Activated CD4-positive, alpha-beta T cell treated with anti-CD3 and anti-CD28 coated beads for 36 hours (primary cell): ENCODE measurements around the gene SAMSN1. TPM values are rescaled to one million over a fixed set of nuclear protein-coding genes. Genes with fewer than 3 reads are reported as not detected.
A peak's percentile ranks its signal among the peaks of the same experiment; 100 is the strongest.

Source experiments
- ATAC-seq: fragments of 200-7000 bp; cut with Tn5 transposase; one replicate; pipeline ENCODE4 v1.10.0; 2021; ENCODE audit warnings: mild to moderate bottlenecking, moderate library complexity
- CTCF ChIA-PET: fragments of 350-600 bp; sonication (Branson Sonifier 250); formaldehyde crosslinking; loops from one replicate; lab custom pipeline; 2021; ENCODE audit warnings: antibody characterized with exemption; lab: Charles Lee
- POLR2A ChIA-PET: fragments of 350-600 bp; sonication (Branson Sonifier 250); formaldehyde crosslinking; loops from one replicate; lab custom pipeline; 2021; ENCODE audit warnings: antibody characterized with exemption, inconsistent platforms; lab: Charles Lee
- DNase-seq: peaks from one replicate; pipeline ENCODE4 v3.0.0-alpha.2; 2020
- H3K27ac Mint-ChIP-seq: one replicate; pipeline ENCODE4 v1.8.0; 2021; ENCODE audit warnings: mixed read lengths
- H3K27me3 Mint-ChIP-seq: one replicate; pipeline ENCODE4 v1.8.0; 2021; ENCODE audit warnings: mixed read lengths
- H3K36me3 Mint-ChIP-seq: one replicate; pipeline ENCODE4 v1.8.0; 2021; ENCODE audit warnings: low read depth, mixed read lengths
- H3K4me1 Mint-ChIP-seq: one replicate; pipeline ENCODE4 v1.8.0; 2021; ENCODE audit warnings: mixed read lengths
- H3K4me3 Mint-ChIP-seq: one replicate; pipeline ENCODE4 v1.8.0; 2021; ENCODE audit warnings: mild to moderate bottlenecking, moderate library complexity, mixed read lengths
- H3K9me3 Mint-ChIP-seq: one replicate; pipeline ENCODE4 v1.8.0; 2021; ENCODE audit warnings: low read depth, mixed read lengths
- intact Hi-C, 2 experiments: fragments of 100-400 bp; cut with DNase I in 1 of 2; cut with micrococcal nuclease in 1 of 2; formaldehyde crosslinking; loops; one replicate each; pipeline versions ENCODE4 v1.14.2 to v1.15.1; 2022 to 2024; cut with DNase I, micrococcal nuclease
- total RNA-seq, 2 experiments: library from RNA; stranded (reverse); gene quantifications; one replicate each; pipeline ENCODE4 v1.2.3, GENCODE V29; 2021

The SAMSN1 gene
- total RNA-seq, 2 experiments from 2014 or later, result 39.8 to 43.5 TPM

DNA sequence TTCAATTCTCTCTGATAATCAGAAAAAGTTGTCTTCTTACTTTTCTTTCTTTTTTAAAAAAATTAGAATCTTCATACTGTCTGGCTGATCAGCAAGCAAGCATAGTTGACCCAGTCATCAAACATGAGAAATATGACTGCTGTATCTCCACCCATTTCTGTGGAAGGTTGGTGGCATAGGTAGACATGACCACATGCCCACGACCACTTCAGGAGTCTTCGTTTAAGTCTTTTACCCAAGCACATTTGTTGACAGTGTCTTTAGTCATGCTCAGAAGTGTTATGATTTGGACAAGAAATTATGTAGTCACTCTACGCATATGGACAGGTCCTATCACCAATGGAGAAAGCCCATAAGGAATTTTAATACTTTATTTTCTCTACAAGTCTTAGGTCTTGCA is 88.4 kb downstream of the SAMSN1 start:
- Mint-ChIP-seq H3K27ac (no peak overlapping the region), H3K36me3 (no peaks in the 10 kb centered on the region), H3K27me3 (no peaks in the 10 kb centered on the region), H3K9me3 (no peaks in the 10 kb centered on the region), H3K4me1 (peaks cover 27% of the 10 kb centered on the region), H3K4me3 (no peak overlapping the region)
- no peak for ATAC-seq
- intact Hi-C loops, result no loop called here
- CTCF ChIA-PET, result no interaction called here
- DNase-seq, result no peak
- POLR2A ChIA-PET, result interaction anchor here (0.6 kb wide), 1 partner anchor 220 kb away, joined by 3 read pairs; no protein-coding TSS in a partner anchor

DNA sequence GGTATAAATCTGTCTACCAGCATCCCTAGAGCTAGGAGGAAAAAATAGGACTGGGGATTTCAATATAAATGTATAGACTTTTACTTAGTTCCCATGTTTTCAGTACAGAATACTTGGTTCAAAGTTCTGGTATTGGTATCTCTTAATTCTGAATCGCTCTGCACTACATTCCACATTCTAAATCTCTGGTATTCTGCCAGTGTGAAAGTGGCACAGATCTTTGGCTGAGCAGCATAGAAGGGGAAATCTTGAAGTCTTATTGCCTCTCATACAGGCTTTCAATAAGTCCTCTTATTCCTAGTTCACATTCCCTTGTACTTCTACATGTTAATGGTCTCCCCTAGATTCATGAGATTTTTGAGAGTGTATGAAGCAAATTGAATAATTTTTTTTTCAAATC is 89.2 kb downstream of the SAMSN1 start:
- Mint-ChIP-seq H3K27ac (no peak overlapping the region), H3K4me3 (no peak overlapping the region), H3K36me3 (no peaks in the 10 kb centered on the region), H3K4me1 (peaks cover 34% of the 10 kb centered on the region), H3K27me3 (no peaks in the 10 kb centered on the region), H3K9me3 (no peaks in the 10 kb centered on the region)
- DNase-seq (no peak), ATAC-seq (no peak)
- POLR2A ChIA-PET, result no interaction called here
- CTCF ChIA-PET, result no interaction called here
- intact Hi-C loops, result no loop called here

DNA sequence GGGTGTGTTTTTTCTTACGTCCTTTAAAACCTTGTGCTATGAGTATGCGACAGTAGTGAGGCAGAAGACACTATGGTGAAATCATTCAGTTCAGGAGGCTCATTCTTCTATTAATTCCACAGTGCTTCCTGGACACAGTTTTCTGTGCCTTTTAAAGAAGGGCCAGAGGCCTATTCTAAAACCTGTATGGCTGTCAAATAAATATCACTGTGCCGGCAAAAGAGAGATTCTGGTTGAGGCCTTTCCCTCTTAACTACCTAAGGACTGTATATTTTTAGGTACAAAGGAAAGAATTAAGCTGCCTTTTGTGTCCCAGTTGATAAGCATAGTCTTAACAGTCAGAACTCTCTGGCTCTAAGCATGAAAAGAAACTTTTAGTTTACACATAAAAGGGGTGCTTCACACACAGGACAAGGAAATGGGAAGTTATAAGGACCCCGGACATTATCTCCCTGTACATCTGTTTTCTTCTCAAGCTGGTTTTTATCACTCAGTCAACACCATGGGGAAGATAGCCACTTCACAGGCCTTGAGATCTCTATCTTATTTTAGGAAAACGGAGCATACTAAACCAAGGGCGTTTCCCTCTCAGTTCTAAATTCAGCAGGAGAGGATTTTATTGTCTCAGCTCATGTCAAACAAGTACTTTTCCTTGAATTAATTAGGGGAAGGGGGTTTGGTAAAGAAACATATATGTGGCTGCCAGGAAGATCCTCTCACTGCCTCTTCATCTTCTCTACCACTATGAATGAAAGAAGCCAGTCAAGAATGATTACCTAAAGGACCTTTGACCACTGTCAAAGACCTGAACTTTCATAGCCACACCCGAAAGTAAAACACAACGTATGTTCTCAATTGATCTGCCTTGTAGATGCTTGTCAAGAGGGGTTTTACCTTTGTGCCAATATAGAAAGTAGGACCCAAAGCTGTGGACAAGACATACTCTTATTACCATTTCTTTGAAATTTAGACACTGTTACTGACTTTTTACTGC is 91.8 kb downstream of the SAMSN1 start:
- Mint-ChIP-seq H3K27me3 (no peaks in the 10 kb centered on the region), H3K27ac (peak overlapping the region; percentile 77), H3K4me1 (peaks cover 40% of the 10 kb centered on the region), H3K4me3 (no peak overlapping the region), H3K9me3 (no peaks in the 10 kb centered on the region), H3K36me3 (no peaks in the 10 kb centered on the region)
- no peak for DNase-seq
- peak; percentile 25 for ATAC-seq
- ChIA-PET CTCF (interaction anchor here (0.7 to 1.3 kb wide), 4 partner anchors 104 to 977 kb away, joined by 3 read pairs; no protein-coding TSS in a partner anchor), POLR2A (interaction anchor here (1.1 kb wide), 1 partner anchor 69 kb away, joined by 5 read pairs; no protein-coding TSS in a partner anchor)
- intact Hi-C loops, result loop anchor here in 1 of 2 experiments (2.0 kb wide), 2 partner anchors 32 to 68 kb away; no protein-coding TSS in a partner anchor

DNA sequence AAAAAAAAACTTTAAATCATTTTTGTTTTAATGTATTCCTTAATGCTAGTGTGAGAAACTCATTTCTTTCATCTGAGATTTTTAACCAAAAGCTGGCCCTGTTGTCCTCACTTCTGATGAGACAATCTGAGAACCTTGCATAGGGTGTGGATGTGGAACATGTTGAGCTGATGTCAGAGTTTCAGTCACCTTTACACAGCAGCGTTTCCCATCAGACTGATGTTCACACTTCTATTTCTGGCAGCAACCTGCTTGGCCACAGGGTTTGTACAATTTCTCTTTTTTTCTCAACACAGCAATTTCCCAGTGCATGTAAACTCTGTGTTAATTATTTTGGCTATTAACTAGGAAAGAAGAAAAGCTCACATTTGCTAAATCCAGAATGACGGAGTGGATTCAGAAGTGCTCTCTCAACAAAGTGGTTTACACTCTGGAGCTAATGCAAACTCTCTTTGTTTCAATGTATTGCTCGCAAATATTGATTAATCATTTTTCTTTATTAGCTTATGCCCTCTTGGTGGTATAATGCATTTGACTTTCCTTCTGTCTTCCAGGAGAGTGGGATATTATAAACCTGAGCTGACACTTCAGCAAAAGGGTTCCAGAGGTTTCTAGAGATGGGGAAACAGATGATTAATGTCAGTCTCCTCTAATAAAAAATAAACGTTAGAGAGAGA is 92.6 kb downstream of the SAMSN1 start:
- Mint-ChIP-seq H3K9me3 (no peaks in the 10 kb centered on the region), H3K36me3 (no peaks in the 10 kb centered on the region), H3K27ac (peak overlapping the region; percentile 77), H3K27me3 (no peaks in the 10 kb centered on the region), H3K4me3 (peak overlapping the region; percentile 13), H3K4me1 (peaks cover 39% of the 10 kb centered on the region)
- POLR2A ChIA-PET, result interaction anchor here (1.1 kb wide), 1 partner anchor 69 kb away, joined by 5 read pairs; no protein-coding TSS in a partner anchor
- CTCF ChIA-PET, result interaction anchor here (0.7 to 1.3 kb wide), 6 partner anchors 14 to 978 kb away, joined by 3 to 4 read pairs (median 3); no protein-coding TSS in a partner anchor
- ATAC-seq (peak; percentile 96), DNase-seq (peak; percentile 56)
- intact Hi-C loops, result loop anchor here (1.0 to 2.0 kb wide), 7 partner anchors 27 to 283 kb away; no protein-coding TSS in a partner anchor

DNA sequence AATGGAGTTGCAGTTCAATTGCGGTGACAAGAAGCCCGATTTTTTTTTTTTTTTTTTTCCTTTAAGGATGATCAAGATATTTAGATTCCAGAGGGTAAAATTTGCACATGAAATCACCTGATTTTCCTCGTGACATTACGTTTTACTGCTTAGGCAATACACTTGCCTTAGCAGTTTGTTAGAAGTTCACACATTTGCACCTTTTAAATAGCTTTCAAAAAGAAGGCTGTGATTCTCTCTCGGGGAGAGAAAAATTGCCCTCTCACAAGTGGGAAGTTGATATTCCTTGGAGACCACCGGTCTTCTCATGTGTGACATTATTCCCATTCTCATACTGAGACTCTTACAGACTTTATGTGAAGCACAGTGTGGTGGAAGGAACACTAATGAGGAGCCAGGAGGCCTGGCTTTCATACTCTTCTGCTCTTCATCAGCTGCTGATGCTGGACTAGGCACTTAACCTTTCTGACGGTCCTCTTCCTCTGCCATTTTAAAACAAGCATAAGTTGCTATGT is 93.3 kb downstream of the SAMSN1 start:
- intact Hi-C loops, result loop anchor here (1.0 to 2.0 kb wide), 5 partner anchors 28 to 284 kb away; no protein-coding TSS in a partner anchor
- ChIA-PET POLR2A (interaction anchor here (0.6 kb wide), 1 partner anchor 14 kb away, joined by 3 read pairs; no protein-coding TSS in a partner anchor), CTCF (interaction anchor here (0.7 to 1.3 kb wide), 5 partner anchors 15 to 287 kb away, joined by 3 to 4 read pairs (median 3); no protein-coding TSS in a partner anchor)
- Mint-ChIP-seq H3K27me3 (no peaks in the 10 kb centered on the region), H3K27ac (peak overlapping the region; percentile 77), H3K9me3 (no peaks in the 10 kb centered on the region), H3K4me3 (no peak overlapping the region), H3K36me3 (no peaks in the 10 kb centered on the region), H3K4me1 (peaks cover 37% of the 10 kb centered on the region)
- no peak for ATAC-seq
- no peak for DNase-seq

DNA sequence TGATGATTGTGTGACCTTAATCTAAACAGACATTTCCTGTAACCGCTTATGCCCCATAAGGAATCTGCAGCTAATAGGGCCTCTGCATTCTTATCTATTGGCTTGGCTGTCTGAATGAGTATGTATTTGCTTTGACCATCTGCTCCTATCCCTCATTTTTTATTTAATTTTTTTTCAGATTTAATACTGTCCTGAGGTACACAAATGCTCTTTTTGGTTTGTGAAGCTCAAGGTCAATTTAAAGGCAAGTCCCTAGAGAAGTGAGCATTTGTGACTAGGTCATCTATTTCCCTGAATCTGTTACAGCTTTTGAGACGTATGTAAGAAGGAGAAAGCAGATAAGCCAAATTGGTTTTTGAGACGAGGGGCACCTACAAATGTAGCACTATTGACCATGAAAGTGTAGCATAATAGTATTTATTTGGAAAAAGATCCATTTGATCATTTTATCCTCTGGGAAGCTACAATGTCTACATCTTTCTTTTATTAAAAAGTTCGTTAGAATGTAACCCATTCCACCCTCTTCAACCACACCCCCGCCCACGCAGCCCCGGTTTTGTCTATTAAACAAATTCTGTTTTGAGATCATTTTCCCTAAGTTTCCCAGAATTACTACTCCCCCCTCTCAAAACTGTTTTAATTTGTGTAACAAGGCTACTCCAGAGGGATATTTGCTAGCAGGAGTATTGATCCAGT is 93.9 kb downstream of the SAMSN1 start:
- H3K27me3 Mint-ChIP-seq, result no peaks in the 10 kb centered on the region
- no peaks in the 10 kb centered on the region for H3K9me3 Mint-ChIP-seq
- H3K36me3 Mint-ChIP-seq, result no peaks in the 10 kb centered on the region
- ATAC-seq, result no peak
- no peak overlapping the region for H3K4me3 Mint-ChIP-seq
- ChIA-PET CTCF (no interaction called here), POLR2A (interaction anchor here (0.6 kb wide), 1 partner anchor 14 kb away, joined by 3 read pairs; no protein-coding TSS in a partner anchor)
- H3K4me1 Mint-ChIP-seq, result peaks cover 37% of the 10 kb centered on the region
- intact Hi-C loops, result loop anchor here (2.0 kb wide), 4 partner anchors 29 to 285 kb away; no protein-coding TSS in a partner anchor
- peak; percentile 36 for DNase-seq
- peak overlapping the region; percentile 58 for H3K27ac Mint-ChIP-seq

DNA sequence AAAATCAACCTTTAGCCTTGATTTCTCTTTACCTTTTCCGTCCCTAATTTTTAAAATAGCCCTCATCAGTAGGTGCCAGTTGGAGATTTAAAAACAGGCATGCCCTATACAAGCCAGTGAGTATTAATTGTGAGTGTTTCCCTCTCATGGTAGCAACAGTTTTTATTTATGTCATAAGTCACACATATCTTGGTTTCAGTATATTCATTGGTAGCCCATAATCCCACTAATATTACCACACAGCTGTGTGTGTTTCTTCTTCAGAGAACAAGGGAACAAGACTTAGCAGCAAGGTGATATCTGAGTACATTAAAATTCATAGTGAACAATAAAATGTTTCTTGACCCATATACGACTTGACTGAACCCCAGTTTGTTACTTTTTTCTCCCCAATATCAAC is 94.6 kb downstream of the SAMSN1 start:
- Mint-ChIP-seq H3K27ac (peak overlapping the region; percentile 37), H3K36me3 (no peaks in the 10 kb centered on the region), H3K4me3 (no peak overlapping the region), H3K4me1 (peaks cover 37% of the 10 kb centered on the region), H3K9me3 (no peaks in the 10 kb centered on the region), H3K27me3 (no peaks in the 10 kb centered on the region)
- CTCF ChIA-PET, result interaction anchor here (1.1 kb wide), 1 partner anchor 8 kb away, joined by 3 read pairs; no protein-coding TSS in a partner anchor
- POLR2A ChIA-PET, result no interaction called here
- no peak for DNase-seq
- ATAC-seq, result no peak
- intact Hi-C loops, result no loop called here

DNA sequence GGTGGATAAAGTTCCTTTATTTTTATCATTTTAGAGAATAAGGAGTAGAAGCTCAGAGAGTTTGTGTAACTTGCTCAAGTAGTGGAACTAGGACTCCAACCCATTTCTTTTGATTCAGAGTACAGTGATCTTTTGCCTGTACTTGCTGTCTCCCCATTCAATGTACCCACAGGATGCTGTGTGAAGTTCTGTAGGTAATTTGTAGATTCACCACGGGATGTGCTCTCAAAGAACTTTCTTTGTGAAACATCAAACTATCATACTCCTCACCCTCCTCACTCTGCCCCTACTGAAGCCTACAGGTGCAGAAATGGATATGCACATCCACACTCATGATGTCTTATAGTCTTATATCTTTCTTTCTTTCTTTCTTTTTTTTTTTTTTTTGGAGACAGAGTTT is 97.3 kb downstream of the SAMSN1 start:
- no peak for DNase-seq
- Mint-ChIP-seq H3K36me3 (no peaks in the 10 kb centered on the region), H3K4me3 (no peak overlapping the region), H3K27me3 (no peaks in the 10 kb centered on the region), H3K9me3 (no peaks in the 10 kb centered on the region), H3K4me1 (peaks cover 23% of the 10 kb centered on the region), H3K27ac (no peak overlapping the region)
- ChIA-PET POLR2A (no interaction called here), CTCF (no interaction called here)
- no peak for ATAC-seq
- intact Hi-C loops, result loop anchor here in 1 of 2 experiments (10.0 kb wide), 1 partner anchor 286 kb away; no protein-coding TSS in a partner anchor

DNA sequence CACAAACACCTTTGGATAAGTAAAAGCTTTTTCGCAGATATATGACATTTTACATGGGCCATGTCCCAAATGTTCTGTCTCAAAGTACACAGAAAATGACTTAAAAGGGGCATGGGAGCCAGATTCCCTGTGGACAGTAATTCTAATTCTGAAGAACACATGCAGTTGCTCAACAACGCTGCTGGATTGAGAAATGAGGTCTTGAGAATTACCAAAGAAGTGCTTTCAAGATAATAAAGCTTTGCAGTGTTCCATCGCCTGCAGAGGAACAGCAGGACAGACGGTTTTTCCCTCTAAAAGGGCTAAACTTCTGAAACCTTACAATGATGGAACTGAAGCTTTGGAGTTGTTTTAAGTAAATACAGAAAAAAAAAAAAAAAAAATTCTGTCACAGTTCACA is 107.9 kb downstream of the SAMSN1 start:
- POLR2A ChIA-PET, result interaction anchor here (0.6 kb wide), 1 partner anchor 14 kb away, joined by 3 read pairs; no protein-coding TSS in a partner anchor
- no peak overlapping the region for H3K4me3 Mint-ChIP-seq
- no peak for DNase-seq
- CTCF ChIA-PET, result interaction anchor here (1.0 to 2.3 kb wide), 4 partner anchors 34 to 335 kb away, joined by 3 to 10 read pairs (median 3); no protein-coding TSS in a partner anchor
- ATAC-seq, result no peak
- H3K27me3 Mint-ChIP-seq, result no peaks in the 10 kb centered on the region
- H3K27ac Mint-ChIP-seq, result no peak overlapping the region
- no peaks in the 10 kb centered on the region for H3K36me3 Mint-ChIP-seq
- intact Hi-C loops, result no loop called here
- peaks cover 6% of the 10 kb centered on the region for H3K9me3 Mint-ChIP-seq
- H3K4me1 Mint-ChIP-seq, result no peaks in the 10 kb centered on the region

DNA sequence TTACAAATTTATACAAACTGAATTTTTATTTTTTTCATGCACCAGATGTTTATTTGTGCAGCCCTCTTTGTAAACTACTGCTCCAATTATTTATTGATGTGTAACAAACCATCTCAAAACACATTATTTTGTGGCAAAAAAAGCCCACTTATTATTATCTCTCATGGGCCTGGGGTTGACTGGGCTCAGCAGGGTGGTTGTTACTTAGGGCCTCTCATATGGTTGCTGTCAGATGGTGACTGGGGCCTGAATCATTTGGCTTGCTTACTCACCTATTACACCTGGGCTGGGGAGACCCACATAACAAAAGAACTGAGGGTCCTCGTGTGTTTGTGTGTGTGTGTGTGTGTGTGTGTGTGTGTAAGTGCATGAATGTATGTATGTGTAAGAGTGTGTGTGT is 110.7 kb downstream of the SAMSN1 start:
- ChIA-PET CTCF (no interaction called here), POLR2A (no interaction called here)
- no peak for ATAC-seq
- Mint-ChIP-seq H3K36me3 (no peaks in the 10 kb centered on the region), H3K27ac (no peak overlapping the region), H3K27me3 (no peaks in the 10 kb centered on the region), H3K4me3 (no peak overlapping the region), H3K9me3 (peaks cover 6% of the 10 kb centered on the region), H3K4me1 (no peaks in the 10 kb centered on the region)
- intact Hi-C loops, result no loop called here
- no peak for DNase-seq
